HFF-Myc (cell line): Measurements from ENCODE around the gene GSTM1.
A peak's percentile ranks its signal among the peaks of the same experiment; 100 is the strongest.

Experiments used
- DNase-seq: peaks from one replicate; pipeline ENCODE4 v3.0.0-alpha.2; 2011; ENCODE audit warnings: low read depth; ENCODE audit errors: extremely low read depth
- H3K4me3 ChIP-seq: replicated peaks from 2 replicates; pipeline ENCODE4 v1.5.1; 2011; ENCODE audit warnings: low read depth, mild to moderate bottlenecking, control low read depth, low read length
- TF ChIP-seq, protein P1 (sequence below): IDR thresholded peaks from 2 replicates; pipeline ENCODE4 v1.5.1; 2012; ENCODE audit warnings: mild to moderate bottlenecking, low read depth, low read length, control low read depth; ENCODE audit errors: missing control alignments

Gene GSTM1

DNA sequence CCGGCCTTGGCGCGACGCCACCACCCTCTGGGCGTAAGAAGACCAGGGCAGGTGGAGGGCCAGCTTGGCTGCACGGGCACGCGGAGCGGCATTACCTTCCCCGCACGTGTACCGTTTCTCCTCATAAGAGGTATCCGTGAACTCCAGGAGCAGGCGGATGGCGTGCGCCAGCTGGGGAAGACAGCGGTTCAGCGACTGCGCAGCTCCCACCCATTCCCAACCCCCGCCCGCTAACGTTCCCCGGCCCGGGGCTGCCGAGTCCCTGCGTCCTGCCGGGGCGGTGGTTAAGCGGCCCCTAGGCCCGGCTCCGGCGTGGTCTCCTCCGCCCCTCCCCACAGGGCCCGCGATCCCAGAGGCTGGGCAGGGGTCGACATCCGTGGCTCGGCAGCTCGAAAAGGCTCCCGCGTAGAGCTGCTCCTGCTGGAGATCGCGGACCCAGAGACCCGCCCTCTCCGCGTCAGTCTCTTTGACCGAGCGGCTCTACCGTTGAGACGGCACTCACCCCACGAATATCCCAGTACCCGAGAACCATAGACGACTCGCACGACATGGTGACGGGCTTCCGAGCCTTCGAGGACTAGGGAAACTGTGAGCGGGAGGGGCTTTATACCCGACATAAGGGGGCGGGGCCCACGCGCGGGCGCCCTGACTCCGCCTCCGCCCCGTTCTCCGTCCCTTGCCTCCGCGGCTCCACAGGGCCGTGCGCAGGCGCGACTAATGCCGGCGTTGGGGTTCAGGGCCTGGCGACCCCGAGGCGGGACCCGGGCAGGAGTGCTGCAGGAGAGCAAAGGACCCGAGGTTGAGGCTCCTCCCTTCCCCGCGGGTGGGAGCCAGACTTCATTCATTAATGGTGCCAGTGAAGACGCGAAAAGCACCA lies 52.4 kb downstream of the GSTM1 start:
- H3K4me3 ChIP-seq = peak overlapping the region; percentile 66
- TF ChIP-seq, protein P1, sequence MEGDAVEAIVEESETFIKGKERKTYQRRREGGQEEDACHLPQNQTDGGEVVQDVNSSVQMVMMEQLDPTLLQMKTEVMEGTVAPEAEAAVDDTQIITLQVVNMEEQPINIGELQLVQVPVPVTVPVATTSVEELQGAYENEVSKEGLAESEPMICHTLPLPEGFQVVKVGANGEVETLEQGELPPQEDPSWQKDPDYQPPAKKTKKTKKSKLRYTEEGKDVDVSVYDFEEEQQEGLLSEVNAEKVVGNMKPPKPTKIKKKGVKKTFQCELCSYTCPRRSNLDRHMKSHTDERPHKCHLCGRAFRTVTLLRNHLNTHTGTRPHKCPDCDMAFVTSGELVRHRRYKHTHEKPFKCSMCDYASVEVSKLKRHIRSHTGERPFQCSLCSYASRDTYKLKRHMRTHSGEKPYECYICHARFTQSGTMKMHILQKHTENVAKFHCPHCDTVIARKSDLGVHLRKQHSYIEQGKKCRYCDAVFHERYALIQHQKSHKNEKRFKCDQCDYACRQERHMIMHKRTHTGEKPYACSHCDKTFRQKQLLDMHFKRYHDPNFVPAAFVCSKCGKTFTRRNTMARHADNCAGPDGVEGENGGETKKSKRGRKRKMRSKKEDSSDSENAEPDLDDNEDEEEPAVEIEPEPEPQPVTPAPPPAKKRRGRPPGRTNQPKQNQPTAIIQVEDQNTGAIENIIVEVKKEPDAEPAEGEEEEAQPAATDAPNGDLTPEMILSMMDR = no peak
- DNase-seq = no peak

DNA sequence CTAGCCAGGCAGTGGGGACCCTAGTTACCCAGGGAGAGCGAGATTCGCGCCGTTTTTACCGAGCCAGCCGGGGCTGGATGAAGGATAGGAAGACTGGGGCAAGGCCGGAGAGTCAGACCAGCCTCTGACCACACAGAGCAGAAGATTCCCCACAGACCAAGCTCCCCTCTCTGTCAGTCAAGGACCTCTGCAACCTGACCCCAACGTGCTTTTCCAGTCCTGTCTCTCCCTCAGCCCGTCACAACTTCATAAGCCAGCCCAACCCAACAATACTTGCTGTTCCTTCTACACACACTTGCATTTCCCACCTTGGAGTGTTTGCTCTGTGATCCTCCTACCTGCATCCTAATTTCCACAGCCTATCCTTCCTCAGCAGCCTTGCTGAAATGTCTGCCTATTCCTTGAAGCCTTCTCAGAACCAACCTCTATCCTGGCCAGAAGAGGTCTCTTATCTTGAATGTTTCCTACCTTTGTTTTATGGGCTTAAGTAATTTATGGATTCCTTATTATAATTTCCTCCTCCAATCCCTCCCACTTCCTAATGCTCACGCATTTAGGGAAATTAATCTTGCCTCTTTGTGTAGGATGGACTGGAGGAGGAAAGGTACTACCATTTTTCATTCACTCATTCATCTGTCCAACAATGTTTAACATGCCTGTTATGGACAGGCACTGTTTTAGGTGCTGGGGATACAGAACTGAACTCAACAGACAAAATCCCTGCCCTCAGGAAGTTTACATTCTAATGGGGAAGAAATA lies 53.2 kb downstream of the GSTM1 start, which contains the start of gene GSTM3:
Gene GSTM3, minus strand, starts transcription at position 424 of the 759 bp plus-strand sequence. CDS start 751 bp downstream, outside the sequence.
- peak within 1 kb of the TSS; percentile 66 for H3K4me3 ChIP-seq
- DNase-seq = no peak
- TF ChIP-seq, protein P1 = no peak
